UCSD-AML1 (cell line): ENCODE results near the gene PTEN.
"Not testable (repeated sequence)": the region's sequence is repeated elsewhere in the genome, so short reads cannot be mapped to it uniquely, and the experiment has no call there.

Source experiments
- DNase-seq: peaks from one replicate; lab custom pipeline; 2025; ENCODE audit not compliant: unreplicated experiment; lab: John Stamatoyannopoulos, UW

PTEN gene

GRCh38 chr10:87863053-87863943, at the start of gene PTEN, which contains the start of gene KLLN:
Gene PTEN (plus strand): TSS chr10:87863625. CDS start chr10:87864470, 845 bp downstream.
Gene KLLN (minus strand): TSS chr10:87863533. CDS start chr10:87862487, 1,046 bp downstream.
- DNase-seq, result peak; percentile 92

GRCh38 chr10:87816163-87816897, 47.1 kb upstream of the PTEN start:
- DNase-seq, result no peak

GRCh38 chr10:87816898-87817608, 46.4 kb upstream of the PTEN start:
- no peak for DNase-seq

- DNase-seq, result peak; percentile 90
These were observed 45.6 kb upstream of the PTEN start, which contains the start of gene ATAD1 for GRCh38 chr10:87817609-87818504. Gene ATAD1 (minus strand): TSS chr10:87818226. CDS start chr10:87814599, 3,627 bp downstream.

GRCh38 chr10:87818505-87819288, 44.7 kb upstream of the PTEN start:
- no peak for DNase-seq

- DNase-seq, result no peak
These were observed 44.2 kb upstream of the PTEN start for GRCh38 chr10:87819289-87819585.

- no peak for DNase-seq
These were observed 36.8 kb upstream of the PTEN start for GRCh38 chr10:87826653-87827052.

- no peak for DNase-seq
These were observed 35.7 kb upstream of the PTEN start for GRCh38 chr10:87827681-87828080.

- DNase-seq, result not testable (repeated sequence)
These were observed 34.4 kb upstream of the PTEN start for GRCh38 chr10:87829051-87829450.

- no peak for DNase-seq
These were observed 33.3 kb upstream of the PTEN start for GRCh38 chr10:87829986-87830729.

GRCh38 chr10:87836098-87836497, 27.3 kb upstream of the PTEN start:
- DNase-seq, result no peak

GRCh38 chr10:87837445-87837844, 26.0 kb upstream of the PTEN start:
- peak; percentile 17 for DNase-seq

- no peak for DNase-seq
These were observed 24.8 kb upstream of the PTEN start for GRCh38 chr10:87838650-87839049.

- no peak for DNase-seq
These were observed 22.2 kb upstream of the PTEN start for GRCh38 chr10:87841186-87841585.

GRCh38 chr10:87842220-87842641, 21.2 kb upstream of the PTEN start:
- DNase-seq, result no peak

- no peak for DNase-seq
These were observed 20.5 kb upstream of the PTEN start for GRCh38 chr10:87842776-87843497.

- DNase-seq, result no peak
These were observed 19.7 kb upstream of the PTEN start for GRCh38 chr10:87843714-87844113.
